SK-N-SH treated with all-trans-retinoic acid at 6 μM for 48 hours (cell line): ENCODE results near the gene CHRNA4.

Source experiments
- ATAC-seq: fragments of 200-7000 bp; cut with Tn5 transposase; 3 replicates; pipeline ENCODE4 v1.9.1; 2020; ENCODE audit warnings: mild to moderate bottlenecking, moderate library complexity
- ARNTL ChIP-seq: fragments of 450-650 bp; formaldehyde crosslinking; IDR thresholded peaks from 2 replicates; pipeline ENCODE4 v1.5.0; 2020; ENCODE audit warnings: low read depth, mild to moderate bottlenecking, moderate library complexity, borderline replicate concordance
- CSDC2 ChIP-seq: fragments of 250-450 bp; sonication (Bioruptor Pico); IDR thresholded peaks from 2 replicates; pipeline ENCODE4 v1.5.0; 2020; ENCODE audit warnings: mild to moderate bottlenecking, moderate library complexity
- ESRRG ChIP-seq: fragments of 250-450 bp; sonication (Bioruptor Pico); IDR thresholded peaks from 2 replicates; pipeline ENCODE4 v1.6.1; 2021; ENCODE audit warnings: mild to moderate bottlenecking
- GLIS3 ChIP-seq: fragments of 250-450 bp; sonication (Bioruptor Pico); IDR thresholded peaks from 2 replicates; pipeline ENCODE4 v1.5.0; 2020; ENCODE audit warnings: mild to moderate bottlenecking, moderate library complexity
- ISL1 ChIP-seq: fragments of 250-450 bp; sonication (Bioruptor Pico); IDR thresholded peaks from 2 replicates; pipeline ENCODE4 v2.1.2; 2022; ENCODE audit warnings: mild to moderate bottlenecking, moderate library complexity
- OSR1 ChIP-seq: fragments of 250-450 bp; sonication (Bioruptor Pico); IDR thresholded peaks from 2 replicates; pipeline ENCODE4 v1.8.0; 2022; ENCODE audit warnings: moderate library complexity, mild to moderate bottlenecking, inconsistent platforms
- PPARA ChIP-seq: fragments of 250-450 bp; sonication (Bioruptor Pico); IDR thresholded peaks from 2 replicates; pipeline ENCODE4 v1.5.0; 2020; ENCODE audit warnings: mild to moderate bottlenecking, borderline replicate concordance
- RARB ChIP-seq: fragments of 250-450 bp; sonication (Bioruptor Pico); IDR thresholded peaks from 2 replicates; pipeline ENCODE4 v1.8.0; 2021; ENCODE audit warnings: mild to moderate bottlenecking, moderate library complexity
- TCF4 ChIP-seq: fragments of 250-450 bp; sonication (Bioruptor Pico); IDR thresholded peaks from 2 replicates; pipeline ENCODE4 v1.8.0; 2021; ENCODE audit warnings: mild to moderate bottlenecking, moderate library complexity, borderline replicate concordance
- TOX ChIP-seq: fragments of 250-450 bp; sonication (Bioruptor Pico); IDR thresholded peaks from 2 replicates; pipeline ENCODE4 v1.8.0; 2021; ENCODE audit warnings: mild to moderate bottlenecking, moderate library complexity, borderline replicate concordance
- ZC3H10 ChIP-seq: fragments of 250-450 bp; sonication (Bioruptor Pico); IDR thresholded peaks from 2 replicates; pipeline ENCODE4 v1.5.1; 2021; ENCODE audit warnings: mild to moderate bottlenecking, moderate library complexity
- ZFP3 ChIP-seq: fragments of 250-450 bp; sonication (Bioruptor Pico); IDR thresholded peaks from 2 replicates; pipeline ENCODE4 v1.5.0; 2020; ENCODE audit warnings: mild to moderate bottlenecking, moderate library complexity
- ZFP30 ChIP-seq: fragments of 450-650 bp; formaldehyde crosslinking; IDR thresholded peaks from 2 replicates; pipeline ENCODE4 v1.5.0; 2022; ENCODE audit warnings: mild to moderate bottlenecking, moderate library complexity
- ZNF565 ChIP-seq: fragments of 450-650 bp; formaldehyde crosslinking; conservative IDR thresholded peaks from 2 replicates; pipeline ENCODE4 v1.5.0; 2020; ENCODE audit warnings: low read depth, mild to moderate bottlenecking, moderate library complexity
- ZNF70 ChIP-seq: fragments of 450-650 bp; formaldehyde crosslinking; IDR thresholded peaks from 2 replicates; pipeline ENCODE4 v1.5.0; 2020; ENCODE audit warnings: mild to moderate bottlenecking, moderate library complexity
- ZNF8 ChIP-seq: fragments of 450-650 bp; formaldehyde crosslinking; IDR thresholded peaks from 2 replicates; pipeline ENCODE4 v1.5.0; 2020; ENCODE audit warnings: mild to moderate bottlenecking, moderate library complexity
- TF ChIP-seq, protein P1 (sequence below): fragments of 250-450 bp; sonication (Bioruptor Pico); IDR thresholded peaks from 2 replicates; pipeline ENCODE4 v1.5.1; 2021; ENCODE audit warnings: mild to moderate bottlenecking, moderate library complexity
- TF ChIP-seq, protein P2 (sequence below): fragments of 250-450 bp; sonication (Bioruptor Pico); IDR thresholded peaks from 2 replicates; pipeline ENCODE4 v1.5.1; 2020; ENCODE audit warnings: low read depth, mild to moderate bottlenecking, moderate library complexity
- TF ChIP-seq, protein P3 (sequence below): fragments of 250-450 bp; sonication (Bioruptor Pico); IDR thresholded peaks from 2 replicates; pipeline ENCODE4 v1.8.0; 2021; ENCODE audit warnings: low read depth, mild to moderate bottlenecking, moderate library complexity, borderline replicate concordance
- TF ChIP-seq, protein P4 (sequence below): fragments of 250-450 bp; sonication (Bioruptor Pico); IDR thresholded peaks from 2 replicates; pipeline ENCODE4 v1.5.0; 2020; ENCODE audit warnings: mild to moderate bottlenecking, moderate library complexity
- TF ChIP-seq, protein P5 (sequence below): fragments of 250-450 bp; sonication (Bioruptor Pico); IDR thresholded peaks from 2 replicates; pipeline ENCODE4 v1.8.0; 2020; ENCODE audit warnings: mild to moderate bottlenecking, moderate library complexity, borderline replicate concordance

CHRNA4 gene

DNA sequence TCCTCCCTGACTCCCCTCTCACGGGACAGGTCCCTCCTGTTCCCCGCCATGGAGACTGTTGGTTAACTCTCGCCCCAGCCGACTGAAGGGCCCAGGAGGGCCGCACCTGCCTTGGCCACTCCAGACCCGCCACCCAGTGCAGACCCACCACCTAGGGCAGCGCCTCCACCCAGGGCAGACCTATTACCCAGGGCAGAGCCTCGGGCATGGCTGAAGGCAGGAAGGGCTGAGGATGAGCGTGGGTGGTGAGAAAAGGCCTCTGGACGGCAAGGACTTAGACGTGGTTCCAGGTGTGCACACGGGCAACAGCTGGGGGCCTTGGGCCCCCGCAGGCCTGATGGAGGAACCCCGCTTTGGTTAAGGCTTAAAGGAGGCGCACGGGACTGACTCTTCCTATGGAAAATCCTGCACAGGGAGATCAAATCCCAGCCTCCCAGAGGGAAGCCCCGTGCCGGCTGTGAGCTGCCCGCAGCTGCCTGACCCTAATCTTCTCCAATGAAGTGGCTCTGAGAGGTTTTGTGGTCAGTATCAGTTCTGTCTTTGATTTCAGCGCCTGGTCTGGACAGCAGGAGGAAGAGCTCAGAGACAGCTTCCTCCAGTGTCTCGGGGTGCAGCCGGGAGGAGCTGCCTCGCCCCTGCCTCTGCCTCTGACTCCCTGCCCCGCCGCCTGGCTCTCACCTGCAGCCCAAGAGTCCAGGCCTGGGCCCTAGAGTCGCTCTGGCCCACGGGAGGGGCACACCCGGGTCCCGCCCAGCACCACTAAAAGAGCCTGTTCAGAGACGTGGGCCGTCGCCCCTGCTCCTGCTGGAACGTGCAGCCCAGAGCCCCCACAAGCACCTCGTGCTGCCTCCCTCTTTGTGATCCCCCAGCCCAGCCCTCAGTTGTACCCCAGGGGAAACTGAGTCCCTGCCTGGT is 12.1 kb upstream of the CHRNA4 start:
- TF ChIP-seq ZFP30 (no peak), RARB (CRISPR knock-in tag) (no peak)
- TF ChIP-seq, protein P1, sequence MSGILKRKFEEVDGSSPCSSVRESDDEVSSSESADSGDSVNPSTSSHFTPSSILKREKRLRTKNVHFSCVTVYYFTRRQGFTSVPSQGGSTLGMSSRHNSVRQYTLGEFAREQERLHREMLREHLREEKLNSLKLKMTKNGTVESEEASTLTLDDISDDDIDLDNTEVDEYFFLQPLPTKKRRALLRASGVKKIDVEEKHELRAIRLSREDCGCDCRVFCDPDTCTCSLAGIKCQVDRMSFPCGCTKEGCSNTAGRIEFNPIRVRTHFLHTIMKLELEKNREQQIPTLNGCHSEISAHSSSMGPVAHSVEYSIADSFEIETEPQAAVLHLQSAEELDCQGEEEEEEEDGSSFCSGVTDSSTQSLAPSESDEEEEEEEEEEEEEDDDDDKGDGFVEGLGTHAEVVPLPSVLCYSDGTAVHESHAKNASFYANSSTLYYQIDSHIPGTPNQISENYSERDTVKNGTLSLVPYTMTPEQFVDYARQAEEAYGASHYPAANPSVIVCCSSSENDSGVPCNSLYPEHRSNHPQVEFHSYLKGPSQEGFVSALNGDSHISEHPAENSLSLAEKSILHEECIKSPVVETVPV: no peak
- ATAC-seq: no peak

DNA sequence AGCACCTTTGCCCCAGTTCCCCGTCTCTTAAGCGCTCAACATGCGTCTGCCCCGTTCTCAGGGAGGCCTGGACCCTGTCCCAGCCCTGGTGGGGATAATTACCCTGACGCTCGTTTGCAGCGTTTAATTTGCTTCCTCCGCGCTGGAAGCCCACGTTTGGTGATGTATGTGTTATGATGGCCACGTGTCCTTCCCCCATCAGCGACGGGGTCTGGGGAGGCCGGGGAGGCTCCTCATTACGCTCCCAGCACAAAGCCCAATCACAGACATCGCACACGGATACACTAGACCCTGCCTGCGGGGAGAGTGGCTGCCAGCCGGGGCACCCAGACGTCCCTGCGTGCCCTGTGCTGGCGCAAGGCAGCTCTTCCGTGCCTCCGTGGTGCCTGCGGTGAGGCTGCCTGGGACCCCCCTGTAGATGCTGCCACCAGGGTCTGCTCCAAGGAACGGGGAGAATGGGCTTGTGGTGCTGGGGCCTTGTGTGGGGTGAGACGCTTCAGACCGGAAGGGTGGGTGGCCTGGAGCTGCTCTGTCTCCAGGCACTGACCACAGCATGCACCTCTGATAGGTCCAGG is 10.2 kb upstream of the CHRNA4 start:
- no peak for ATAC-seq
- TF ChIP-seq CSDC2 (CRISPR knock-in tag): no peak
- TF ChIP-seq, protein P2, sequence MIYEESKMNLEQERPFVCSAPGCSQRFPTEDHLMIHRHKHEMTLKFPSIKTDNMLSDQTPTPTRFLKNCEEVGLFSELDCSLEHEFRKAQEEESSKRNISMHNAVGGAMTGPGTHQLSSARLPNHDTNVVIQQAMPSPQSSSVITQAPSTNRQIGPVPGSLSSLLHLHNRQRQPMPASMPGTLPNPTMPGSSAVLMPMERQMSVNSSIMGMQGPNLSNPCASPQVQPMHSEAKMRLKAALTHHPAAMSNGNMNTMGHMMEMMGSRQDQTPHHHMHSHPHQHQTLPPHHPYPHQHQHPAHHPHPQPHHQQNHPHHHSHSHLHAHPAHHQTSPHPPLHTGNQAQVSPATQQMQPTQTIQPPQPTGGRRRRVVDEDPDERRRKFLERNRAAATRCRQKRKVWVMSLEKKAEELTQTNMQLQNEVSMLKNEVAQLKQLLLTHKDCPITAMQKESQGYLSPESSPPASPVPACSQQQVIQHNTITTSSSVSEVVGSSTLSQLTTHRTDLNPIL: no peak
- TF ChIP-seq ZFP30: no peak
- TF ChIP-seq RARB (CRISPR knock-in tag): no peak
- TF ChIP-seq, protein P3, sequence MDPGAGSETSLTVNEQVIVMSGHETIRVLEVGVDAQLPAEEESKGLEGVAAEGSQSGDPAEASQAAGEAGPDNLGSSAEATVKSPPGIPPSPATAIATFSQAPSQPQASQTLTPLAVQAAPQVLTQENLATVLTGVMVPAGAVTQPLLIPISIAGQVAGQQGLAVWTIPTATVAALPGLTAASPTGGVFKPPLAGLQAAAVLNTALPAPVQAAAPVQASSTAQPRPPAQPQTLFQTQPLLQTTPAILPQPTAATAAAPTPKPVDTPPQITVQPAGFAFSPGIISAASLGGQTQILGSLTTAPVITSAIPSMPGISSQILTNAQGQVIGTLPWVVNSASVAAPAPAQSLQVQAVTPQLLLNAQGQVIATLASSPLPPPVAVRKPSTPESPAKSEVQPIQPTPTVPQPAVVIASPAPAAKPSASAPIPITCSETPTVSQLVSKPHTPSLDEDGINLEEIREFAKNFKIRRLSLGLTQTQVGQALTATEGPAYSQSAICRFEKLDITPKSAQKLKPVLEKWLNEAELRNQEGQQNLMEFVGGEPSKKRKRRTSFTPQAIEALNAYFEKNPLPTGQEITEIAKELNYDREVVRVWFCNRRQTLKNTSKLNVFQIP: no peak
- TF ChIP-seq ESRRG (CRISPR knock-in tag): no peak
- TF ChIP-seq ARNTL (CRISPR knock-in tag): no peak

DNA sequence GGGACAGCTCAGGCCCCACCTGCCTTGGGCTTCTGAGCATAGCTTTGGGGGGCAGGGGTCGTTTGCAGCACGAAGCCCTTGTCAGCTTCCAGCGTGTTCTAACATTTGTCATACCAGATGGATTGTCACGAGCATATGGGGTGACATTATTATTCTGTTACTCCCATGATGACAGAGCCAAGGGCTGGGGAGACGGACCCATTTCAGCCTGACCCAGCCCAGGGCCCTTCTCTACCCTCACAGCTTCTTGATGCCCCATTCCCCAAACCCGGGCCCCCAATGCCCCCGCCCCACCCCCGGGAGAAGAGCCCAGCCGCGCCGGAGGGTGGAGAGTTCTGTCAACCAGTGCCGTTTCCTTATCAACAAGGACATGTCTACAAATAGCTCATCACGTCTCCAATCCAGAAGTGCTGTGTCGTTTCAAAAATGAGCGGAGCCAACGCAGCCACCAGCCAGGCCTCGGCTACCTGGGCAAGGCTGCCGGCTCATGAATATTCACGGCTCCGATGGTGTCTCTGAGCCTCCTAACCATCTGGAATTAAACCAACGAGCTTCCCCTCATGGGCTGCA is 9.6 kb upstream of the CHRNA4 start:
- no peak for ATAC-seq
- TF ChIP-seq ZFP30: no peak
- no peak for TF ChIP-seq ZNF565 (CRISPR knock-in tag)
- no peak for TF ChIP-seq TOX
- no peak for TF ChIP-seq ZNF8 (CRISPR knock-in tag)
- no peak for TF ChIP-seq ZNF70
- no peak for TF ChIP-seq CSDC2 (CRISPR knock-in tag)
- TF ChIP-seq GLIS3 (CRISPR knock-in tag): no peak
- no peak for TF ChIP-seq ZC3H10
- TF ChIP-seq ISL1 (CRISPR knock-in tag): no peak
- TF ChIP-seq PPARA (CRISPR knock-in tag): no peak

DNA sequence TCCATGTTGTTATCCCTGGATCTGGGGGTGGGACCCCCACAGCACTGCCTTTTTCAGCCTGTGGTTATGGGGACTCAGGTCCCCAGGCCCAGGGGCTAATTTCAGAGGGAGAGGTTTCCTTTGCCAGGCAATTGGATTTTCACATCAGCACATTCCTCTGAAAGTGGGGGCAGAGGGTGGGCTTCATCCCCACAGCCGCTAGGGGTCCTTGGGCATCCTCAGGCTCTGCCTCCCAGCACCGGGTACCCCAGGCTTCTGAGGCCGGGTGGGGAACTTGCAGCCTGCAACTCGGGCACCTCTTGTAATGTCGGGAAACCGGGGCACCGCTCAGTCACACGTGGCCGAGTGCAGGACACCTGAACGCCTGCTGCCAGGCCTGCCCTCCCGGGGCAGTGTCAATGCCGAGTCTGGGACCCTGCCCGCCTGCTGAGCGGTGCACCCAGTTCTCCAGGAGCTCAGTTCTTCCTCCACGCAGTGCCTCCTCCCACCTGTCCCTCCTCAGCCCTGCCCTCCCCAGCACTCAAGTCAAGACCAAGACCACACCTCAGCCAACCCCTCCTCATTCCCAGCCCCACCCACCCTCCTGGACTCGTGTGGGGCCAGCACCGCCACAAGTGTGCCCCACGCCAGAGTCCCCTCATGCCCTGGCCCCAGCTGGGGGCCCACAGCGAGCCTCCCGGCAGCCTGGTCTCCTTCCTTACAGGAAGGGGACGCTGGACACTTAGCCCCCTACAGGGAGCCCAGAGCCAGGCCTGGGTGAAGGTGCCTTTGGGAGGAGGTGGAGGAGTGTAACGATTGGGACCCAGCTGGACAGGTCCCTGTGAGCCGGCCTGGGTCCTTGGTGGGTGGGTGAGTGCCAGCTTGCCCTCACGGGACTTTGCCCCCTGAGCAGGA is 8.8 kb upstream of the CHRNA4 start:
- no peak for ATAC-seq
- no peak for TF ChIP-seq ZFP30
- TF ChIP-seq TCF4 (CRISPR knock-in tag): no peak
- TF ChIP-seq, protein P4, sequence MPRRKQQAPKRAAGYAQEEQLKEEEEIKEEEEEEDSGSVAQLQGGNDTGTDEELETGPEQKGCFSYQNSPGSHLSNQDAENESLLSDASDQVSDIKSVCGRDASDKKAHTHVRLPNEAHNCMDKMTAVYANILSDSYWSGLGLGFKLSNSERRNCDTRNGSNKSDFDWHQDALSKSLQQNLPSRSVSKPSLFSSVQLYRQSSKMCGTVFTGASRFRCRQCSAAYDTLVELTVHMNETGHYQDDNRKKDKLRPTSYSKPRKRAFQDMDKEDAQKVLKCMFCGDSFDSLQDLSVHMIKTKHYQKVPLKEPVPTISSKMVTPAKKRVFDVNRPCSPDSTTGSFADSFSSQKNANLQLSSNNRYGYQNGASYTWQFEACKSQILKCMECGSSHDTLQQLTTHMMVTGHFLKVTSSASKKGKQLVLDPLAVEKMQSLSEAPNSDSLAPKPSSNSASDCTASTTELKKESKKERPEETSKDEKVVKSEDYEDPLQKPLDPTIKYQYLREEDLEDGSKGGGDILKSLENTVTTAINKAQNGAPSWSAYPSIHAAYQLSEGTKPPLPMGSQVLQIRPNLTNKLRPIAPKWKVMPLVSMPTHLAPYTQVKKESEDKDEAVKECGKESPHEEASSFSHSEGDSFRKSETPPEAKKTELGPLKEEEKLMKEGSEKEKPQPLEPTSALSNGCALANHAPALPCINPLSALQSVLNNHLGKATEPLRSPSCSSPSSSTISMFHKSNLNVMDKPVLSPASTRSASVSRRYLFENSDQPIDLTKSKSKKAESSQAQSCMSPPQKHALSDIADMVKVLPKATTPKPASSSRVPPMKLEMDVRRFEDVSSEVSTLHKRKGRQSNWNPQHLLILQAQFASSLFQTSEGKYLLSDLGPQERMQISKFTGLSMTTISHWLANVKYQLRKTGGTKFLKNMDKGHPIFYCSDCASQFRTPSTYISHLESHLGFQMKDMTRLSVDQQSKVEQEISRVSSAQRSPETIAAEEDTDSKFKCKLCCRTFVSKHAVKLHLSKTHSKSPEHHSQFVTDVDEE: no peak
- no peak for TF ChIP-seq RARB (CRISPR knock-in tag)
- TF ChIP-seq, protein P3: no peak
- no peak for TF ChIP-seq TOX
- TF ChIP-seq ZFP3 (CRISPR knock-in tag): no peak
- TF ChIP-seq PPARA (CRISPR knock-in tag): no peak
- TF ChIP-seq ISL1 (CRISPR knock-in tag): no peak
- no peak for TF ChIP-seq OSR1 (CRISPR knock-in tag)
- no peak for TF ChIP-seq ARNTL (CRISPR knock-in tag)
- TF ChIP-seq, protein P5, sequence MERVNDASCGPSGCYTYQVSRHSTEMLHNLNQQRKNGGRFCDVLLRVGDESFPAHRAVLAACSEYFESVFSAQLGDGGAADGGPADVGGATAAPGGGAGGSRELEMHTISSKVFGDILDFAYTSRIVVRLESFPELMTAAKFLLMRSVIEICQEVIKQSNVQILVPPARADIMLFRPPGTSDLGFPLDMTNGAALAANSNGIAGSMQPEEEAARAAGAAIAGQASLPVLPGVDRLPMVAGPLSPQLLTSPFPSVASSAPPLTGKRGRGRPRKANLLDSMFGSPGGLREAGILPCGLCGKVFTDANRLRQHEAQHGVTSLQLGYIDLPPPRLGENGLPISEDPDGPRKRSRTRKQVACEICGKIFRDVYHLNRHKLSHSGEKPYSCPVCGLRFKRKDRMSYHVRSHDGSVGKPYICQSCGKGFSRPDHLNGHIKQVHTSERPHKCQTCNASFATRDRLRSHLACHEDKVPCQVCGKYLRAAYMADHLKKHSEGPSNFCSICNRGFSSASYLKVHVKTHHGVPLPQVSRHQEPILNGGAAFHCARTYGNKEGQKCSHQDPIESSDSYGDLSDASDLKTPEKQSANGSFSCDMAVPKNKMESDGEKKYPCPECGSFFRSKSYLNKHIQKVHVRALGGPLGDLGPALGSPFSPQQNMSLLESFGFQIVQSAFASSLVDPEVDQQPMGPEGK: no peak
- TF ChIP-seq ZNF70: no peak
